H9 (cell line): Measurements from ENCODE around the gene SMAD3. TPM values are rescaled to one million over a fixed set of nuclear protein-coding genes. Genes with fewer than 3 reads are reported as not detected.
A peak's percentile ranks its signal among the peaks of the same experiment; 100 is the strongest.

ENCODE experiments used
- DNase-seq: peaks from one replicate; pipeline ENCODE4 v3.0.0-alpha.2; 2017
- H2AFZ ChIP-seq: one replicate; pipeline ENCODE4 v1.6.1; 2013; ENCODE audit warnings: mild to moderate bottlenecking, low read length, control low read depth, moderate library complexity
- H2AK5ac ChIP-seq: 2 replicates; pipeline ENCODE4 v1.6.1; 2013; ENCODE audit warnings: low read length, control low read depth, mixed read lengths; ENCODE audit not compliant: insufficient read length
- H2BK120ac ChIP-seq: one replicate; pipeline ENCODE4 v1.6.1; 2013; ENCODE audit warnings: low read depth, mild to moderate bottlenecking, low read length, control low read depth, inconsistent platforms; ENCODE audit not compliant: poor library complexity, severe bottlenecking
- H2BK12ac ChIP-seq: 2 replicates; pipeline ENCODE4 v1.6.1; 2013; ENCODE audit warnings: low read length, control low read depth, mixed read lengths, low read depth; ENCODE audit not compliant: insufficient read length
- H2BK15ac ChIP-seq: 2 replicates; pipeline ENCODE4 v1.6.1; 2013; ENCODE audit warnings: low read depth, low read length, control low read depth
- H2BK20ac ChIP-seq: one replicate; pipeline ENCODE4 v1.6.1; 2013; ENCODE audit warnings: low read depth, mild to moderate bottlenecking, low read length, control low read depth, inconsistent platforms; ENCODE audit not compliant: poor library complexity, severe bottlenecking
- H2BK5ac ChIP-seq: 2 replicates; pipeline ENCODE4 v1.6.1; 2013; ENCODE audit warnings: low read length, control low read depth, mixed read lengths; ENCODE audit not compliant: insufficient read length
- H3K14ac ChIP-seq: 2 replicates; pipeline ENCODE4 v1.6.1; 2013; ENCODE audit warnings: low read length, control low read depth; ENCODE audit not compliant: insufficient read depth
- H3K18ac ChIP-seq: 2 replicates; pipeline ENCODE4 v1.6.1; 2013; ENCODE audit warnings: low read depth, mild to moderate bottlenecking, mixed read lengths, low read length, control low read depth; ENCODE audit not compliant: insufficient read length
- H3K23ac ChIP-seq: 2 replicates; pipeline ENCODE4 v1.6.1; 2013; ENCODE audit warnings: low read length, control low read depth, mixed read lengths, low read depth; ENCODE audit not compliant: insufficient read length
- H3K23me2 ChIP-seq: 2 replicates; pipeline ENCODE4 v1.6.1; 2013; ENCODE audit warnings: low read depth, mild to moderate bottlenecking, mixed read lengths, low read length, control low read depth; ENCODE audit not compliant: insufficient read length, poor library complexity, severe bottlenecking
- H3K27ac ChIP-seq: 2 replicates; pipeline ENCODE4 v1.5.1; 2013; ENCODE audit warnings: low read length, control low read depth, mixed read lengths, low read depth; ENCODE audit not compliant: insufficient read length
- H3K27me3 ChIP-seq: 2 replicates; pipeline ENCODE4 v1.6.1; 2013; ENCODE audit warnings: low read length, control low read depth, inconsistent platforms; ENCODE audit not compliant: insufficient read depth
- H3K4ac ChIP-seq: 2 replicates; pipeline ENCODE4 v1.6.1; 2013; ENCODE audit warnings: low read depth, mild to moderate bottlenecking, control low read depth, inconsistent platforms, low read length, moderate library complexity
- H3K4me1 ChIP-seq: 2 replicates; pipeline ENCODE4 v1.6.1; 2013; ENCODE audit warnings: low read length, control low read depth, inconsistent platforms; ENCODE audit not compliant: insufficient read depth
- H3K4me2 ChIP-seq: 2 replicates; pipeline ENCODE4 v1.6.1; 2013; ENCODE audit warnings: low read length, control low read depth, mixed read lengths; ENCODE audit not compliant: insufficient read length, insufficient read depth
- H3K56ac ChIP-seq: 2 replicates; pipeline ENCODE4 v1.6.1; 2013; ENCODE audit warnings: low read depth, mild to moderate bottlenecking, mixed read lengths, low read length, control low read depth; ENCODE audit not compliant: insufficient read length
- H3K79me1 ChIP-seq: 2 replicates; pipeline ENCODE4 v1.6.1; 2013; ENCODE audit warnings: low read depth, mild to moderate bottlenecking, moderate library complexity, low read length, control low read depth, inconsistent platforms; ENCODE audit not compliant: insufficient read depth, poor library complexity, severe bottlenecking
- H3K79me2 ChIP-seq: 2 replicates; pipeline ENCODE4 v1.6.1; 2013; ENCODE audit warnings: low read length, control low read depth, inconsistent platforms; ENCODE audit not compliant: insufficient read depth
- H3K9ac ChIP-seq: 2 replicates; pipeline ENCODE4 v1.6.1; 2013; ENCODE audit warnings: low read length, control low read depth, mixed read lengths; ENCODE audit not compliant: insufficient read length; ENCODE audit errors: extremely low read depth
- H3K9me3 ChIP-seq: one replicate; pipeline ENCODE4 v1.6.1; 2013; ENCODE audit warnings: low read depth, low read length, inconsistent platforms; ENCODE audit not compliant: control insufficient read depth
- H3T11ph ChIP-seq: one replicate; pipeline ENCODE4 v1.6.1; 2013; ENCODE audit warnings: mild to moderate bottlenecking, low read length, control low read depth, inconsistent platforms
- H4K20me1 ChIP-seq: one replicate; pipeline ENCODE4 v1.6.1; 2013; ENCODE audit not compliant: control insufficient read depth, insufficient read length, insufficient read depth
- H4K5ac ChIP-seq: 2 replicates; pipeline ENCODE4 v1.6.1; 2013; ENCODE audit warnings: low read depth, mild to moderate bottlenecking, mixed read lengths, low read length, control low read depth; ENCODE audit not compliant: insufficient read length
- H4K8ac ChIP-seq: replicated peaks from 2 replicates; pipeline ENCODE4 v1.6.1; 2013; ENCODE audit warnings: low read length, control low read depth, mixed read lengths, low read depth; ENCODE audit not compliant: insufficient read length
- H4K91ac ChIP-seq: 2 replicates; pipeline ENCODE4 v1.6.1; 2013; ENCODE audit warnings: low read depth, mild to moderate bottlenecking, moderate library complexity, mixed read lengths, low read length, control low read depth; ENCODE audit not compliant: insufficient read length
- H3K27ac Mint-ChIP-seq, 3 experiments: 2 replicates in 2 of 3; 3 replicates in 1 of 3; pipeline ENCODE4 v1.8.0; 2020 to 2021; ENCODE audit warnings: mixed read lengths in 3 of 3, mild to moderate bottlenecking in 1 of 3, moderate library complexity in 1 of 3
- H3K27me3 Mint-ChIP-seq: 2 replicates; pipeline ENCODE4 v1.8.0; 2021; ENCODE audit warnings: low read depth, mild to moderate bottlenecking, moderate library complexity, mixed read lengths
- H3K36me3 Mint-ChIP-seq, 3 experiments: 2 replicates in 2 of 3; 3 replicates in 1 of 3; pipeline ENCODE4 v1.8.0; 2020 to 2021; ENCODE audit warnings: low read depth in 3 of 3, mixed read lengths in 3 of 3; ENCODE audit not compliant: insufficient read depth in 1 of 3
- H3K4me1 Mint-ChIP-seq, 2 experiments: 2 replicates each; pipeline ENCODE4 v1.8.0; 2020; ENCODE audit warnings: mixed read lengths in 2 of 2
- H3K4me3 Mint-ChIP-seq, 2 experiments: 2 replicates in 1 of 2; 3 replicates in 1 of 2; pipeline ENCODE4 v1.8.0; 2020 to 2021; ENCODE audit warnings: mild to moderate bottlenecking in 2 of 2, mixed read lengths in 2 of 2, moderate library complexity in 1 of 2
- H3K9me3 Mint-ChIP-seq, 2 experiments: 2 replicates in 1 of 2; 3 replicates in 1 of 2; pipeline ENCODE4 v1.8.0; 2020; ENCODE audit warnings: mild to moderate bottlenecking in 2 of 2, mixed read lengths in 2 of 2, moderate library complexity in 1 of 2
- WGBS: extraction: QIAGEN DNeasy Blood & Tissue Kit; methylation state at CpG from one replicate; pipeline ENCODE4 v1.1.7; 2013; ENCODE audit warnings: missing lambda C conversion rate, low lambda C conversion rate, mixed read lengths; ENCODE audit not compliant: insufficient read length; ENCODE audit errors: extremely low coverage; 5-methylcytosine and 5-hydroxymethylcytosine counted together
- total RNA-seq: library from RNA; stranded (reverse); gene quantifications from 2 replicates; pipeline ENCODE4 v1.2.1, GENCODE V29; 2021
- TF ChIP-seq, protein P1 (sequence below): fragments of 200-600 bp; sonication (generic); conservative IDR thresholded peaks from 3 replicates; pipeline ENCODE4 v1.8.0; 2021; ENCODE audit warnings: antibody characterized with exemption, mild to moderate bottlenecking

Gene SMAD3
- total RNA-seq, 1 experiment from 2014 or later: 26.7 TPM

DNA sequence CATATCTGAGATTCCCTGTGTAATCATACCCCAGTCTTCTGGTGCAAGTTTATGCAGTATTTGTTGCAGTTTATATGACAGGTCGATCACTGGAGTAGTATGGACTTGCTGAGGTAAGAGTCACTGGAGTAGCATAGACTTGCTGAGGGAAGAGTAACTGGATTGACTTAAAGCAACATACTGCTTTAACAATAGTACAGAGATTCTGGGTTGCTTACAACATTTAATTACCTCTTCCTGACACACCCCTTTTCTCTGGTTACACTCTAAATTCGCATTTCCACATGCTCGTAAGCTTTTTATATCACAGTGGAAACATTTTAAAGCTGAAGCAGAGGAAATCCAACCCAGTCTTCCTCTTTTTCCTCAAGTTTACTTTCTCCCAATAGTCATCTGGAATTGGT is 177.3 kb downstream of the SMAD3 start:
- Histone ChIP-seq H3K23ac (no peak overlapping the region), H2BK5ac (no peak overlapping the region), H3K9me3 (no peaks in the 10 kb centered on the region), H3K27ac (no peak overlapping the region), H2BK120ac (no peak overlapping the region), H2BK12ac (no peak overlapping the region), H3K27me3 (no peaks in the 10 kb centered on the region), H3K4ac (no peak overlapping the region), H3K79me2 (peaks cover 2% of the 10 kb centered on the region; the same call in 1 of the 2 replicates), H3K79me1 (peaks cover 2% of the 10 kb centered on the region), H4K91ac (no peak overlapping the region), H2AK5ac (no peak overlapping the region), H3K14ac (no peak overlapping the region), H3K56ac (no peak overlapping the region), H4K20me1 (no peaks in the 10 kb centered on the region), H3K9ac (no peak overlapping the region), H3T11ph (no peak overlapping the region), H2BK20ac (no peak overlapping the region), H3K23me2 (no peaks in the 10 kb centered on the region), H4K5ac (no peak overlapping the region), H3K18ac (no peak overlapping the region), H4K8ac (no peak overlapping the region), H2BK15ac (no peak overlapping the region), H2AFZ (no peak overlapping the region), H3K4me2 (no peak overlapping the region), H3K4me1 (peaks cover 11% of the 10 kb centered on the region)
- Mint-ChIP-seq H3K9me3 (peaks cover 0 to 5% of the 10 kb centered on the region in 2 experiments; a peak in 3 of 5 replicates), H3K36me3 (peaks cover 12 to 20% (median 15%) of the 10 kb centered on the region in 3 experiments), H3K4me3 (no peak overlapping the region), H3K27ac (peak overlapping the region in 1 of 3 experiments; percentile 50; a peak in 2 of 7 replicates), H3K27me3 (no peaks in the 10 kb centered on the region), H3K4me1 (peaks cover 30% of the 10 kb centered on the region in 2 experiments)
- WGBS: no CpG with 5 or more reads among the region's 3 CpGs
- TF ChIP-seq, protein P1, sequence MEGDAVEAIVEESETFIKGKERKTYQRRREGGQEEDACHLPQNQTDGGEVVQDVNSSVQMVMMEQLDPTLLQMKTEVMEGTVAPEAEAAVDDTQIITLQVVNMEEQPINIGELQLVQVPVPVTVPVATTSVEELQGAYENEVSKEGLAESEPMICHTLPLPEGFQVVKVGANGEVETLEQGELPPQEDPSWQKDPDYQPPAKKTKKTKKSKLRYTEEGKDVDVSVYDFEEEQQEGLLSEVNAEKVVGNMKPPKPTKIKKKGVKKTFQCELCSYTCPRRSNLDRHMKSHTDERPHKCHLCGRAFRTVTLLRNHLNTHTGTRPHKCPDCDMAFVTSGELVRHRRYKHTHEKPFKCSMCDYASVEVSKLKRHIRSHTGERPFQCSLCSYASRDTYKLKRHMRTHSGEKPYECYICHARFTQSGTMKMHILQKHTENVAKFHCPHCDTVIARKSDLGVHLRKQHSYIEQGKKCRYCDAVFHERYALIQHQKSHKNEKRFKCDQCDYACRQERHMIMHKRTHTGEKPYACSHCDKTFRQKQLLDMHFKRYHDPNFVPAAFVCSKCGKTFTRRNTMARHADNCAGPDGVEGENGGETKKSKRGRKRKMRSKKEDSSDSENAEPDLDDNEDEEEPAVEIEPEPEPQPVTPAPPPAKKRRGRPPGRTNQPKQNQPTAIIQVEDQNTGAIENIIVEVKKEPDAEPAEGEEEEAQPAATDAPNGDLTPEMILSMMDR: no peak
- DNase-seq: no peak

Other genes with a start within 250 kb of the SMAD3 start
- gene AAGAB, start 189.1 kb downstream of the SMAD3 start, total RNA-seq: 40.1 and 41.9 TPM in 2 replicates
- 1.1 and 1.9 TPM in 2 replicates for gene IQCH, start 189.2 kb downstream of the SMAD3 start, total RNA-seq